ENCODE data around the gene EDNRB.

Gene EDNRB

GRCh38 chr13:77893066-77893465 lies 25.6 kb downstream of the EDNRB start:
- H3K27ac ChIP-seq (replicated peaks) = no peak overlapping the region
- no peaks in the 10 kb centered on the region for H3K27me3 ChIP-seq (ENCODE audit: insufficient read depth, poor library complexity, severe bottlenecking)
- H3K4me3 ChIP-seq (replicated peaks; ENCODE audit: insufficient read depth, low read length) = no peak overlapping the region
- no peak for DNase-seq (ENCODE audit: low read depth in 1 of 2, low spot score in 1 of 2)
- TF ChIP-seq POLR2AphosphoS5 (IDR thresholded peaks at IDR 0.05; ENCODE audit: low read depth) = no peak
- no peak for TF ChIP-seq GABPA (IDR thresholded peaks at IDR 0.05; ENCODE audit: low read depth)
- no peak for TF ChIP-seq CTCF (IDR thresholded peaks at IDR 0.05; ENCODE audit: insufficient read depth, low read length)
- TF ChIP-seq REST (IDR thresholded peaks at IDR 0.05; ENCODE audit: insufficient replicate concordance, low read depth) = no peak
- no peak for TF ChIP-seq SPI1 (IDR thresholded peaks at IDR 0.05; ENCODE audit: borderline replicate concordance, low read depth)

GRCh38 chr13:77892491-77892890 lies 26.1 kb downstream of the EDNRB start:
- Histone ChIP-seq H3K4me3 (replicated peaks; ENCODE audit: insufficient read depth, low read length) (no peak overlapping the region), H3K27me3 (ENCODE audit: insufficient read depth, poor library complexity, severe bottlenecking) (no peaks in the 10 kb centered on the region), H3K27ac (replicated peaks) (no peak overlapping the region)
- DNase-seq (ENCODE audit: low read depth in 1 of 2, low spot score in 1 of 2) = no peak
- no peak for TF ChIP-seq GABPA (IDR thresholded peaks at IDR 0.05; ENCODE audit: low read depth)
- no peak for TF ChIP-seq REST (IDR thresholded peaks at IDR 0.05; ENCODE audit: insufficient replicate concordance, low read depth)

GRCh38 chr13:77891486-77891885 lies 27.1 kb downstream of the EDNRB start:
- Histone ChIP-seq H3K27ac (replicated peaks) (no peak overlapping the region), H3K4me3 (replicated peaks; ENCODE audit: insufficient read depth, low read length) (no peak overlapping the region), H3K27me3 (ENCODE audit: insufficient read depth, poor library complexity, severe bottlenecking) (no peaks in the 10 kb centered on the region)
- DNase-seq (ENCODE audit: low read depth in 1 of 2, low spot score in 1 of 2) = no peak
- TF ChIP-seq CTCF (IDR thresholded peaks at IDR 0.05; ENCODE audit: insufficient read depth, low read length) = no peak
- no peak for TF ChIP-seq POLR2AphosphoS5 (IDR thresholded peaks at IDR 0.05; ENCODE audit: low read depth)
- no peak for TF ChIP-seq REST (IDR thresholded peaks at IDR 0.05; ENCODE audit: insufficient replicate concordance, low read depth)
- TF ChIP-seq GABPA (IDR thresholded peaks at IDR 0.05; ENCODE audit: low read depth) = no peak
- no peak for TF ChIP-seq SPI1 (IDR thresholded peaks at IDR 0.05; ENCODE audit: borderline replicate concordance, low read depth)

- no peak overlapping the region for H3K27ac ChIP-seq (replicated peaks)
- no peak for DNase-seq (ENCODE audit: low read depth in 1 of 2, low spot score in 1 of 2)
Observed at GRCh38 chr13:77891041-77891440, 27.6 kb downstream of the EDNRB start.

More at GRCh38 chr13:77891041-77891440, 27.6 kb downstream of the EDNRB start:
- Histone ChIP-seq H3K4me3 (replicated peaks; ENCODE audit: insufficient read depth, low read length) (no peak overlapping the region), H3K27me3 (ENCODE audit: insufficient read depth, poor library complexity, severe bottlenecking) (no peaks in the 10 kb centered on the region)
- TF ChIP-seq POLR2AphosphoS5 (IDR thresholded peaks at IDR 0.05; ENCODE audit: low read depth) (no peak), CTCF (IDR thresholded peaks at IDR 0.05; ENCODE audit: insufficient read depth, low read length) (no peak), REST (IDR thresholded peaks at IDR 0.05; ENCODE audit: insufficient replicate concordance, low read depth) (no peak), SPI1 (IDR thresholded peaks at IDR 0.05; ENCODE audit: borderline replicate concordance, low read depth) (no peak; the same call in 1 of the 2 replicates), GABPA (IDR thresholded peaks at IDR 0.05; ENCODE audit: low read depth) (no peak)
